HCT116 (cell line): ENCODE data around the gene CCER1. TPM values are rescaled to one million over a fixed set of nuclear protein-coding genes. Genes with fewer than 3 reads are reported as not detected.

ENCODE experiments used
- ATAC-seq: fragments of 200-7000 bp; cut with Tn5 transposase; 2 replicates; pipeline ENCODE4 v1.9.1; 2020; ENCODE audit warnings: mild to moderate bottlenecking, moderate library complexity
- BruUV-seq: library from RNA; stranded (reverse); fragments of 400-500 nt; replicated peaks from 2 replicates; lab custom pipeline; 2021; lab: Mats Ljungman, UMichigan
- CTCF ChIA-PET: fragments of 300-600 bp; sonication (Branson Sonifier 250); formaldehyde crosslinking; loops from one replicate; lab custom pipeline; 2021; ENCODE audit warnings: antibody characterized with exemption; lab: Charles Lee
- POLR2A ChIA-PET: fragments of 300-600, 350-600 bp; sonication (Branson Sonifier 250); formaldehyde crosslinking; loops from one replicate; lab custom pipeline; 2021; ENCODE audit warnings: antibody characterized with exemption; lab: Charles Lee
- RAD21 ChIA-PET, 2 experiments: fragments of 300-600 bp; sonication (Branson Sonifier 250); formaldehyde crosslinking; loops; one replicate each; lab custom pipeline; 2023; ENCODE audit warnings: low total read pairs in 2 of 2; ENCODE audit not compliant: uncharacterized antibody in 2 of 2, unreplicated experiment in 2 of 2, low non-redundant PET in 1 of 2; lab: Charles Lee
- DNase-seq: peaks from one replicate; pipeline ENCODE4 v3.0.0-alpha.2; 2010; ENCODE audit warnings: low read depth, low spot score
- H2AFZ ChIP-seq: fragments of 200-600 bp; shearing (Covaris generic), sonication (generic); 2 replicates; pipeline ENCODE4 v1.6.1; 2017; ENCODE audit warnings: low read depth, mixed run types, mixed read lengths, antibody characterized with exemption, low read length; ENCODE audit not compliant: poor library complexity, severe bottlenecking
- H3K27ac ChIP-seq: 2 replicates; pipeline ENCODE4 v1.5.1; 2012; ENCODE audit warnings: low read depth, low read length
- H3K27me3 ChIP-seq: fragments of 200-600 bp; sonication (generic); 2 replicates; pipeline ENCODE4 v1.6.1; 2016; ENCODE audit warnings: mixed run types, low read length, mixed read lengths; ENCODE audit not compliant: insufficient read depth
- H3K36me3 ChIP-seq, 2 experiments: fragments of 200-500 bp in 1 of 2; fragments of 200-600 bp in 1 of 2; sonication (Bioruptor generic) in 1 of 2; sonication (generic) in 1 of 2; 2 replicates each; pipeline versions ENCODE4 v1.5.1 to v1.6.1; 2014 to 2016; ENCODE audit warnings: low read length in 2 of 2, inconsistent platforms in 1 of 2, mixed read lengths in 1 of 2, mixed run types in 1 of 2; ENCODE audit not compliant: insufficient read depth in 2 of 2, control insufficient read depth in 1 of 2
- H3K4me1 ChIP-seq, 2 experiments: fragments of 200-600 bp in 1 of 2; sonication (generic) in 1 of 2; 2 replicates each; pipeline versions ENCODE4 v1.5.1 to v1.6.1; 2012 to 2017; ENCODE audit warnings: low read length in 2 of 2, inconsistent platforms in 1 of 2, mild to moderate bottlenecking in 1 of 2, mixed read lengths in 1 of 2, mixed run types in 1 of 2, moderate library complexity in 1 of 2; ENCODE audit not compliant: insufficient read depth in 2 of 2, control insufficient read depth in 1 of 2
- H3K4me2 ChIP-seq: fragments of 200-600 bp; sonication (generic); 2 replicates; pipeline ENCODE4 v1.6.1; 2017; ENCODE audit warnings: mixed run types, low read length, mixed read lengths
- H3K4me3 ChIP-seq, 2 experiments: fragments of 200-600 bp in 1 of 2; sonication (generic) in 1 of 2; replicated peaks in 1 of 2; 2 replicates each; pipeline ENCODE4 v1.5.1; 2011 to 2016; ENCODE audit warnings: low read length in 2 of 2, control low read depth in 1 of 2, low read depth in 1 of 2, mild to moderate bottlenecking in 1 of 2, mixed read lengths in 1 of 2, mixed run types in 1 of 2
- H3K79me2 ChIP-seq: fragments of 200-600 bp; sonication (generic); 2 replicates; pipeline ENCODE4 v1.6.1; 2017; ENCODE audit warnings: mild to moderate bottlenecking, mixed run types, low read length, moderate library complexity, mixed read lengths; ENCODE audit not compliant: insufficient read depth
- H3K9ac ChIP-seq: fragments of 200-600 bp; sonication (generic); 2 replicates; pipeline ENCODE4 v1.6.1; 2016; ENCODE audit warnings: low read length, mixed read lengths
- H3K9me2 ChIP-seq: fragments of 200-600 bp; sonication (generic), shearing (Covaris generic); 2 replicates; pipeline ENCODE4 v1.6.1; 2017; ENCODE audit warnings: mixed run types, mild to moderate bottlenecking, moderate library complexity; ENCODE audit not compliant: insufficient read depth
- H3K9me3 ChIP-seq, 2 experiments: fragments of 200-500 bp in 1 of 2; fragments of 200-600 bp in 1 of 2; sonication (Bioruptor generic) in 1 of 2; sonication (generic) in 1 of 2; 2 replicates each; pipeline ENCODE4 v1.6.1; 2014 to 2017; ENCODE audit warnings: low read length in 2 of 2, mixed read lengths in 2 of 2, inconsistent platforms in 1 of 2, low read depth in 1 of 2, mild to moderate bottlenecking in 1 of 2, mixed run types in 1 of 2, moderate library complexity in 1 of 2; ENCODE audit not compliant: control insufficient read depth in 1 of 2, insufficient read depth in 1 of 2
- H4K20me1 ChIP-seq: fragments of 200-600 bp; sonication (generic), shearing (Covaris generic); 2 replicates; pipeline ENCODE4 v1.6.1; 2017; ENCODE audit warnings: mixed run types, mild to moderate bottlenecking, moderate library complexity; ENCODE audit not compliant: insufficient read depth
- CBX3 ChIP-seq: IDR thresholded peaks from 2 replicates; pipeline ENCODE4 v1.6.1; 2012; ENCODE audit warnings: low read depth
- CEBPB ChIP-seq: IDR thresholded peaks from 2 replicates; pipeline ENCODE4 v1.6.1; 2012; ENCODE audit warnings: low read depth
- ELF1 ChIP-seq: IDR thresholded peaks from 2 replicates; pipeline ENCODE4 v1.6.1; 2012; ENCODE audit warnings: low read depth, borderline replicate concordance
- EZH2phosphoT487 ChIP-seq: fragments of 200-600 bp; IDR thresholded peaks from 2 replicates; pipeline ENCODE4 v1.6.1; 2018; ENCODE audit warnings: antibody characterized with exemption, borderline replicate concordance
- JUND ChIP-seq: IDR thresholded peaks from 2 replicates; pipeline ENCODE4 v1.6.1; 2012
- RAD21 ChIP-seq: IDR thresholded peaks from 2 replicates; pipeline ENCODE4 v1.6.1; 2012; ENCODE audit warnings: low read depth, mild to moderate bottlenecking
- SIN3A ChIP-seq: IDR thresholded peaks from 2 replicates; pipeline ENCODE4 v1.6.1; 2012; ENCODE audit warnings: low read depth
- SRF ChIP-seq: IDR thresholded peaks from 2 replicates; pipeline ENCODE4 v1.6.1; 2012; ENCODE audit warnings: low read depth
- TCF7L2 ChIP-seq: IDR thresholded peaks from 2 replicates; pipeline ENCODE4 v1.7.0; 2011; ENCODE audit warnings: borderline replicate concordance, inconsistent platforms; ENCODE audit not compliant: insufficient read depth, insufficient read length; ENCODE audit errors: extremely low read depth
- intact Hi-C: fragments of 100-400 bp; cut with micrococcal nuclease; formaldehyde crosslinking; loops from 2 replicates; pipeline ENCODE4 v1.10.0; 2022
- total RNA-seq: library from RNA; stranded (reverse); gene quantifications from one replicate; pipeline ENCODE4 v1.2.1, GENCODE V29; 2021; ENCODE audit not compliant: unreplicated experiment
- TF ChIP-seq, protein P1 (sequence below), 3 experiments: fragments of 200-600 bp in 1 of 3; sonication (generic) in 1 of 3; IDR thresholded peaks in 2 of 3; conservative IDR thresholded peaks in 1 of 3; 2 replicates each; pipeline ENCODE4 v1.5.1; 2012 to 2017; ENCODE audit warnings: low read depth in 2 of 3, low read length in 2 of 3, antibody characterized with exemption in 1 of 3, borderline replicate concordance in 1 of 3, control low read depth in 1 of 3, mild to moderate bottlenecking in 1 of 3, mixed read lengths in 1 of 3, mixed run types in 1 of 3, moderate library complexity in 1 of 3; ENCODE audit not compliant: insufficient read depth in 1 of 3

Gene CCER1
- total RNA-seq, 1 experiment from 2014 or later = not detected

DNA sequence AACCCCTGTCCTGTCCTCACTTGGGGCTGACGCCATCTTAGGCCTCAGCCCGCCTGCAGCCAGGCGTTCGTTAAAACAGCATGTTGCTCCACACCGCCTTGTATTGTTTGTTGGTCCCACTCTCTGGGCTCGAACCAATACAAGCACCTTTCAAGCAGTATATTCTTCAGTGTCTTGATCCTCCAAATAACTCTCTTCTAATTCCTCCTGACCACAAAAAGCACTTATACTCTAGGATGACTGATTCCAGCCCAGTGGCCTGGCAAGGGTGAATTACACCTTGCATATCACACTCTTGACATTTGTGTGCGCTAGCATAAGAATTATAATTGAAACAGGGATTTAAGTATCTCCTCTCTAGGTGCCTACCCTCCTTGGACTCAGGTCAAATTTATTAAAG lies 7.1 kb downstream of the CCER1 start:
- no TSS peak for BruUV-seq
- TF ChIP-seq SRF (no peak), ELF1 (no peak), SIN3A (no peak), JUND (no peak), CBX3 (no peak), CEBPB (no peak), RAD21 (no peak), EZH2phosphoT487 (no peak), TCF7L2 (no peak)
- TF ChIP-seq, protein P1, sequence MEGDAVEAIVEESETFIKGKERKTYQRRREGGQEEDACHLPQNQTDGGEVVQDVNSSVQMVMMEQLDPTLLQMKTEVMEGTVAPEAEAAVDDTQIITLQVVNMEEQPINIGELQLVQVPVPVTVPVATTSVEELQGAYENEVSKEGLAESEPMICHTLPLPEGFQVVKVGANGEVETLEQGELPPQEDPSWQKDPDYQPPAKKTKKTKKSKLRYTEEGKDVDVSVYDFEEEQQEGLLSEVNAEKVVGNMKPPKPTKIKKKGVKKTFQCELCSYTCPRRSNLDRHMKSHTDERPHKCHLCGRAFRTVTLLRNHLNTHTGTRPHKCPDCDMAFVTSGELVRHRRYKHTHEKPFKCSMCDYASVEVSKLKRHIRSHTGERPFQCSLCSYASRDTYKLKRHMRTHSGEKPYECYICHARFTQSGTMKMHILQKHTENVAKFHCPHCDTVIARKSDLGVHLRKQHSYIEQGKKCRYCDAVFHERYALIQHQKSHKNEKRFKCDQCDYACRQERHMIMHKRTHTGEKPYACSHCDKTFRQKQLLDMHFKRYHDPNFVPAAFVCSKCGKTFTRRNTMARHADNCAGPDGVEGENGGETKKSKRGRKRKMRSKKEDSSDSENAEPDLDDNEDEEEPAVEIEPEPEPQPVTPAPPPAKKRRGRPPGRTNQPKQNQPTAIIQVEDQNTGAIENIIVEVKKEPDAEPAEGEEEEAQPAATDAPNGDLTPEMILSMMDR (IDR thresholded peaks at IDR 0.05 in 2 of 3, conservative IDR thresholded peaks at IDR 0.05 in 1 of 3; ENCODE audit: borderline replicate concordance in 1 of 3, insufficient read depth in 1 of 3, low read depth in 2 of 3, low read length in 2 of 3) = no peak
- intact Hi-C loops = loop anchor here (10.0 kb wide), 1 partner anchor 1473 kb away; no protein-coding TSS in a partner anchor
- H3K36me3 ChIP-seq = no peaks in the 10 kb centered on the region
- no peak overlapping the region for H2AFZ ChIP-seq
- H3K4me1 ChIP-seq = no peaks in the 10 kb centered on the region
- H3K27ac ChIP-seq = no peak overlapping the region
- ChIA-PET CTCF (no interaction called here), RAD21 (no interaction called here), POLR2A (no interaction called here)
- H3K27me3 ChIP-seq = no peaks in the 10 kb centered on the region
- H3K79me2 ChIP-seq = no peaks in the 10 kb centered on the region
- H3K9me3 ChIP-seq = no peaks in the 10 kb centered on the region
- ATAC-seq (no peak), DNase-seq (no peak)
- H4K20me1 ChIP-seq = no peaks in the 10 kb centered on the region
- H3K4me2 ChIP-seq = no peak overlapping the region
- H3K9me2 ChIP-seq = no peaks in the 10 kb centered on the region
- H3K9ac ChIP-seq = no peak overlapping the region
- no peak overlapping the region for H3K4me3 ChIP-seq
